ENCODE results near the gene LIN7B.

The LIN7B gene

DNA sequence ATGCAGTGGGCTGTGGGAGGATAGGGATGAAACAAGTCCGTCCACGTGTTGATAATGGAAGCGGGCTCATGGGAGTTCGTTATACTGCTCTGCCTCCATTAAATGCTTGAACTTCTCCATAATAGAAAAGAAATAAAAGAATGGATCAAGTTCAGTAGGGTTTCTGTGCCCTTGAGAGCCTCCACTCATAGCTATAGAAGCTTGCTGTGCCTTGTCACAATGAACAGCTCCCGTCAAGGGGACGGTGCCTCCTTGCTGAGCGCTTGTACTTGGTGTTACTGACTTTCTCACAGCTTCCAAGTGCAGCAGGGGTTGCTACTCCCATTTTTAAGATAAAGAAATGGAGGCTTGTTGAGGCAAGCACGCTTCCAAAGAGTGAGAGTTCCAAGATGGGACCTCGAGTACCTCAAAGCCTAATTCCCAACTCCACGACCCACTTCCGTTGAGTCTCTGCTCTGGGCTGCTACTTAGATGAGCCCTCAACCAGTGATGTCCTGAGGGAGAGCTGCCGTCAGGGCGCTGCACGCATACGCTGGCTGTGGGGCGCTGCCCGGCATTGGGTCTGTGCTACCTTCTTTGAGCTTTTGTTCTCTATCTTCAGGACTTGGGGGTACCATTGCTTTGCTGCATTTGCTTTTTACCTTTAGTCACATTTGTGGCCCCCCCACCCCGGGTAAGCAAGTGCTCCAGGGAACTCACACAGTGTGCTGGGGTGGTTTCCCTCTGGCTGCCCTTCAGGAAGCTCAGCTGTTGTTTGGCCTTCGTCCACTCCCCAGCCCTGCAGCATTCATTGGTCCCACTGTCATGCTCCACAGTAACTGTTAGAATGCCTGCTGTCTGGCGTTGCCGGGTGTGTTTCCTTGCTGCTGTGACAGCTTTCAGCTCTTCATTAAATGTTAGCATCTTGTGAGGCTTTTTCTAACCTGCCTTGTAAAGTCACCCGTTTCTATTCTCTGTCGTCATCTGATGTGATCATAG lies 19.4 kb upstream of the LIN7B start:
- no peak for DNase-seq (ENCODE audit: low spot score)
- FAIRE-seq: no peak

DNA sequence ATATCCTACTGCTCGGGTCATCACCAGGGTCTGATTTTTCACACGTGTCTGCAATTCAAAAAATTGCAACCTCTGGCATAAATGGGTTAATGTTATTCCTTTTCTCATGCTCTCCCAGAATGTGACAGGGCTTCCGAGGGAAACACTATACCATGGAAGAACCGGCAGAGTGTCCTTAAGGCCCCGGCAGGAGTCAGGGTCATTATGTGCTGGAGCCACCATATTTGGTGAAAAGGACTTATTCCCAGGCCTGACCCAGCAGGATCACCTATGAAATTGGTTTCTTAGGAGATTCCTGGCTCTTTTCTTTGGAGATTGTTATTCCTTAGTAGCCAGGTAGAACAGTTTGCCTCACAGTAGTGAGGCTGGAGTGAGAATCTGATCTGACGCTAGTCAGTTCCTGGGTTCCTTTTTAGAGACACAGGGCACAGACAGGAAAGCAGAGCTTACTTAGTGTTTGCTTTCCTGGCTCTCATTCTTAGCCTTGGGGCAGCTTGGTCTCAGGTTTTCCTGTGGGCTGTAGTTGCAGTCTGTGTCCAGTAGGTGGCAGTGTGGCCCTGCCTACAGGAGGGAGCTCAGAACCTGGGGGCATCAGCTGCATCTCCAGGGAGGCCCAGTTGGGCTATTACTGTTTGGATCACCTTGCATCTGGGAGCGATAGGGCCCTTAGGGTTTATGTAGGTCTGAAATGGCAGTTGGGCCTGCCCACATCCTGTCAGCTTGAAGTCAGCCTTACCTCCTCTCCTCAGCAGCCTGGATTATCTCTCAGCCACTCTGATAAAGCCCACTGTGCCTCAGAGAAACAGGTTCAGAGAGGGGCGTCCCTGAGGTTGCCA lies 16.5 kb upstream of the LIN7B start:
- FAIRE-seq: no peak

DNA sequence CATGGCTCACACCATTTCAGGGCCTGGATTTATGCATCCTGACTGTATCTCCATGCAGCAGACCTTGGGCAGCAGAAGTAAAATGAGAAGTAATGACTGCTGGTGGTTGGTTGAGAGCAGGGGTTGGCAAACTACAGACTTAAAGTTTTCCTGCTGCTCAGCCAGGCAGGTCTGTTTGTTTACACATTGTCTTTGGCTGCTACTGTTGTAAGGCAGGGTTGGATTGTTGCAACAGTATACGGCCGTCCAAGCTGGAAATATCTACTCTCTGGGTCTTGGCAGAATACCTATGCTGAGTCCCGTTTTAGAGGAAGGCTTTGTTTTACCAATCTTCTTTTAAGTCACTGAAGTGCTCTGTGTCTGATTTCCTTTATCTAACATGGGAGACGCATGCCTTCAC lies 15.4 kb upstream of the LIN7B start:
- FAIRE-seq: no peak
- DNase-seq (ENCODE audit: low spot score): no peak

More for the DNA sequence above, 16.5 kb upstream of the LIN7B start:
- peak; percentile 51 for DNase-seq (ENCODE audit: low spot score)

DNA sequence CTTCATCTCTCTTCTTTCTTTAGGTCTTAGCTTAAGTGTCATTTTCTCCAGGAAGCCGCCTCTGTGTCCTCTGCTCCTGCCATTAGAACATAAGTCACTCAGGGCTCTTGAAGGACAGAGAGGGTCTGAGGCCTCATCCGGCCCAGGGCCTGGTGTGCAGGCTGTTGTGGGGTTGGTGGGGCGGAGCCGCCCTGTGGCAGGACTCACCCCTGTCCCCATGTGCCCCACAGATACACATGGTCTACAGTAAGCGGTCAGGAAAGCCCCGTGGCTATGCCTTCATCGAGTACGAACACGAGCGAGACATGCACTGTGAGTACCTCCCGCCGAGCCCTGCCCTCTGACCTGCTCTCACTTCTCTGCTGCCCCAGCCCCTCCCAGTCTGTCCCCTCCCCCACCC lies 13.0 kb upstream of the LIN7B start:
- DNase-seq (ENCODE audit: low spot score) (no peak), FAIRE-seq (no peak)

DNA sequence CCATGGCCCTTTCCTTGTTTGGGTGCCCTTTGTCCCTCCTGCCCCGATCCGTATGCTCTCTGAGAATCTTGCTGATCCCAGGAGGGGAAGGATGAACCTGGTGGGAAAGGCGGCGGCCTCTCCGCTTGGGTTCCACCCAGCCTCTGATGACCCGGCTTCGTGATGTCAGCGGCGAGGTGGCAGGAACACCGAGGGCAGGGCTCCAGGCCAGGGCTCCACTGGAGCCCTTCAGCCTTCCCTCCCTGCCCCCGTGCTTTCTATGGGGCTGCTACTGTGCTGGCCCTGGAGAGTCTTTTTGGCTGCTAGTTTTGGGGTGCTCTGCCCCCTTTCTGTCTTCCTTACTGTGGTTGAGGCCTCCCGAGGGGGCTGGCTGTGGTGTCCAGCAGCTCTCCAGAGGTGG lies 11.9 kb upstream of the LIN7B start:
- FAIRE-seq (no peak), DNase-seq (ENCODE audit: low spot score) (no peak)

DNA sequence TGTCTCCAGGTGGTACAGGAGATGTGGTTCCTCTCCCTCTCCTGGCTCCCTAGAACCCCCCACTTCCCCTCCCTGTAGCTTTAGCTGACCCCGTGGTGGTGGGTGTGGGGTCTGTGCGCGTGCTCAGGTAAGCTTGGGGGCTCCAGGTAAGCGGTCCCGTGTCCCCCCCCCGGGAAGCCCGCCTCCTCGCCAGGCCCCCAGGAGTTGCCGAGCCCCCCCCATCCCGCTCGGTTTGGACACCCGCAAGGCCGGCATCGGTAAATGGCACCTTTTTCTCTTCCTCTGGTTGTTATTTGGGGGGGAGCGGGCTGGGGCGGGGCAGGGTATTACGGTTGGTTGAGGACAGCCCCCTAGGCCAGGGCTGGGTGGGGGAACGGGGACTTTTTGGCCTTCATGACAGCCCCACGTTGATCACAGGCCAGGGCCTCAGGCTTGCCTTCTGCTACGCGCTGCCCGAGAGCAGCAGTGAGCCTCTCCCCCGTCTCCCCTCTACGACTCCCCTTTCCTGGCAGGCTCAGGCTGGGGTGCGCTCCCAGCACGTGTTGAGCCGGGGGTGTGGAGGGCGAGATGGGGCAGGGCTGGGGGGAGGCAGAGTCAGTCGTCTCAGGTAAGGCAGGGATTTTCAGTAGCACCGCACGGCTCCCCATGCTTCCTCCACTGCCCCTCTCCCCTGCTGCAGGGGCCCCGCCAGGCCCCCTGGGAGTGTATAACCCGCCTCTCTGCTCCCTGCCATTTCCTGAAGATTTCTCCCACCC lies 10.7 kb upstream of the LIN7B start:
- DNase-seq (ENCODE audit: low spot score) (no peak), FAIRE-seq (no peak)

DNA sequence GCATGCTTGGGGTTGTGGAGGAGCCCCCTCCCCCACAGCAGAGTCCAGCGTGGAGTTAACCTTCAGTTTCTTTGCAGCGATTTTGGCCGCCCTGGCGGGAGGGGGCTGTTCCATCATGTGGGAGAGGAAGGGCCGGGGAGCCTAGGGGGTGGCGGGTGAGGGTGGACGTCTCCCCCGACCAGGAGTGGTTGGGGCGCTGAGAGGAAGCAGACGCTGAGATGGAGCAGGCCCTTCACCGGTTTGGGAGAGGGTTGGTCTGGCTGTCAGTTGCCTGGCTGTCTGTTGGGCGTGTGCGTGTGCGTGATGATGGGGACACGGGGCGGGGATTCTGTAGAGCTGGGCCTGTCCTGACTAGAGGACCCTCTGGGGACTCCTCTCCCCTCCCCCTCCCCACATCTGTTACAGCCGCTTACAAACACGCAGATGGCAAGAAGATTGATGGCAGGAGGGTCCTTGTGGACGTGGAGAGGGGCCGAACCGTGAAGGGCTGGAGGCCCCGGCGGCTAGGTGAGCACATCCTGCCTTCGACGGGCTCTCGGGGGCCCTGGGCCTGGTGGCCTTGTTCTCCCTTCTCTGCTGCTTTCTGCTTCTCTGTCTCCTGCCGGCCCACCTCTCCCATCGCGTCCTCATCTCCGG lies 9.8 kb upstream of the LIN7B start:
- DNase-seq (ENCODE audit: low spot score): no peak
- no peak for FAIRE-seq

DNA sequence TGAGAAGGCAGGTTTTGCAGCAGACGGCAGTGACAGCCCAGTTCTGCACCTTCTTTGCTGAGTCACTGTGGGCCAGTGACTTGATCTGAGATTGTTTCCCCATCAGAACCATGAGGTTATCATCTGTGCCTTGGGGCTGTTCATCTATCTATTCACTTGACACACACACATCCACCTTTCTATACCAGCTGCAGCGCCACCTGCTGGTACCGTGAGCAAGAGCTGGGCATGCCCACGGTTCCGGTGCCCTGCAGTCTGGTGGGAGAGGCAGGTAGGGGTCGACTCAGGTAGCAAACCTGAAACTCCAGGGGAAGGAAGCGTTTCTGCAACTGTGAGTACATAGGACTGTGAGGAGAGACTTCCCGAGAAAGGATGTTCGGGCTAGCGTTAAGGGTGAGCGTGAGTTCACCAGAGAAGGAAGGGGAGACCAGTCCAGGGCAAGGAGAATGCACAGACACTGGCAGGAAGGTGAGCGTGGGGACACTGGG lies 7.5 kb upstream of the LIN7B start:
- DNase-seq (ENCODE audit: low spot score) (peak; percentile 17), FAIRE-seq (no peak)

DNA sequence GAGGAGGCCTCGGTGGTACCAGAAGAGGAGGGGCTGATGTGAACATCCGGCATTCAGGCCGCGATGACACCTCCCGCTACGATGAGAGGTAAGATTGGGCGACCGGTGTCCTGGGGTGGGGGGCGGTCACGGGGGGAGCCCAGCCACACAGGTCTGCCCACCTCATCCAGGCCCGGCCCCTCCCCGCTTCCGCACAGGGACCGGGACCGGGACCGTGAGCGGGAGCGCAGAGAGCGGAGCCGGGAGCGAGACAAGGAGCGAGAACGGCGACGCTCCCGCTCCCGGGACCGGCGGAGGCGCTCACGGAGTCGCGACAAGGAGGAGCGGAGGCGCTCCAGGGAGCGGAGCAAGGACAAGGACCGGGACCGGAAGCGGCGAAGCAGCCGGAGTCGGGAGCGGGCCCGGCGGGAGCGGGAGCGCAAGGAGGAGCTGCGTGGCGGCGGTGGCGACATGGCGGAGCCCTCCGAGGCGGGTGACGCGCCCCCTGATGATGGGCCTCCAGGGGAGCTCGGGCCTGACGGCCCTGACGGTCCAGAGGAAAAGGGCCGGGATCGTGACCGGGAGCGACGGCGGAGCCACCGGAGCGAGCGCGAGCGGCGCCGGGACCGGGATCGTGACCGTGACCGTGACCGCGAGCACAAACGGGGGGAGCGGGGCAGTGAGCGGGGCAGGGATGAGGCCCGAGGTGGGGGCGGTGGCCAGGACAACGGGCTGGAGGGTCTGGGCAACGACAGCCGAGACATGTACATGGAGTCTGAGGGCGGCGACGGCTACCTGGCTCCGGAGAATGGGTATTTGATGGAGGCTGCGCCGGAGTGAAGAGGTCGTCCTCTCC lies 6.3 kb upstream of the LIN7B start:
- FAIRE-seq (no peak), DNase-seq (ENCODE audit: low spot score) (no peak)

DNA sequence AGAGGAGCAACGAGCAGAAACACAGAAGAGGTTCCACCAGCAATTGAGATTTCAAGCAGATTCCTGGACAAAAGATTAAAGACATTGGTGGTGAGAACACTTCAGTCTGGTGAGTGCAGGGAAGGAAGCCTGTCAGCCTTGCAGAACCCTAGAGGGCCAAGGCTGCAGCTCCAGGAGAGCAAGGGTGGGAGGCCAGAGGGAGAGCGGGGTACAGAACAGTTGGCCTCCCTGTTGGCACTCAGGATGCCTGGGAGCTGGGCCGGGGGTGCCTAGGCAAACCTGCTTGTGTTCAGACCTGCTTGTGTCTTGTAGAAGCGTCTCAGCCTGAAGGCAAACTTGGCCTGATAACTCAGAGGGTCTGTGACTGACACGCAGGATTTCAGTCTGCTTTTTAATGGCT lies 5.1 kb upstream of the LIN7B start:
- no peak for FAIRE-seq

DNA sequence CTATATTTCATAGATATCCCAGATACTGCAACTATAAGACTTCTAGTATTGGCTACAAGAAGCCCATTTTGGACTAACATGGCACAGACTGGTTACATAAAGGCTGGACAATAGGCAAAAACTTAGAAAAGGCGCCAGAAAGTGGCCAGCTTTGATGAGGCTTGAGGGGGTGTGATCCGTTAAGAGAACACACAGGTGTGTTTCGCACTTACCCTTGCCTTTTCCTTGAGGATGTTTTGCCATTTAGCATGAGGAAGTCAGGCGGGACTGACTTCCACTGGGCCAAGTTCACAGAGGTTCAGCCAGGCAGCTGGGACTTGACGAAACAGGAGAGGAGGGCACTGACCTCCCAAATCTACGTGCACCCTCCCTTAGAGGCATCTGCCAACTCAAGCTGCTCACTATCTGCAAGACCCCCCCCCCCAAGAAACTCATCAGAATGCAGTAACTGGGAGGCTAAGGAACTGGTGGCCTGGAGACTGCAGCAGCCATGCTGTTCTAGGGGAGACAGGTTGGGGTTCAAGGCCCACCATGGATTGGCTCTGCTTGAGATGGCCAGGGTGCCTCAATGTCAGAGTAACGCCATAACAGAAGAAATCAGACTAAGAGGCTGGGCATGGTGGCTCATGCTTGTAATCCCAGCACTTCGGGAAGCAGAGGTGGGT lies 4.5 kb upstream of the LIN7B start:
- FAIRE-seq (no peak), DNase-seq (ENCODE audit: low spot score) (no peak)

More for the DNA sequence above, 5.1 kb upstream of the LIN7B start:
- DNase-seq (ENCODE audit: low spot score): no peak

DNA sequence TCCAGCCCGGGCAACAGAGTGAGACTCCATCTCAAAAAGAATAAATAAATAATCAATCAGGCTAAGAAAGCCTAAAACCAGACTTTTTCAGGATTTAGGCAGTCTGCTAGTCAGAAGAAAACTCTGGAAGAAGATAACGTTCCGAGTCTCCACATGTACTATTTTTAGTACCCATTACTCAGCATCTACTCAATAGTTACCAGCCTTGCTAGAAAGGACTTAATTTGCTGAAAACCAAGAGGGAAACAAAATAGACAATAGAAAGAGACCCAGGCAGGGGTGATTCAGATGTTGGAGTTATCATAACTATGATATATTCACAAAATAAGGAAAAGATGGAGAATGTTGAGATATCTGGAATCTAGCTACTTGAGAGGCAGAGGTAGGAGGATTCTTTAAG lies 3.6 kb upstream of the LIN7B start:
- DNase-seq (ENCODE audit: low spot score) (no peak), FAIRE-seq (no peak)

DNA sequence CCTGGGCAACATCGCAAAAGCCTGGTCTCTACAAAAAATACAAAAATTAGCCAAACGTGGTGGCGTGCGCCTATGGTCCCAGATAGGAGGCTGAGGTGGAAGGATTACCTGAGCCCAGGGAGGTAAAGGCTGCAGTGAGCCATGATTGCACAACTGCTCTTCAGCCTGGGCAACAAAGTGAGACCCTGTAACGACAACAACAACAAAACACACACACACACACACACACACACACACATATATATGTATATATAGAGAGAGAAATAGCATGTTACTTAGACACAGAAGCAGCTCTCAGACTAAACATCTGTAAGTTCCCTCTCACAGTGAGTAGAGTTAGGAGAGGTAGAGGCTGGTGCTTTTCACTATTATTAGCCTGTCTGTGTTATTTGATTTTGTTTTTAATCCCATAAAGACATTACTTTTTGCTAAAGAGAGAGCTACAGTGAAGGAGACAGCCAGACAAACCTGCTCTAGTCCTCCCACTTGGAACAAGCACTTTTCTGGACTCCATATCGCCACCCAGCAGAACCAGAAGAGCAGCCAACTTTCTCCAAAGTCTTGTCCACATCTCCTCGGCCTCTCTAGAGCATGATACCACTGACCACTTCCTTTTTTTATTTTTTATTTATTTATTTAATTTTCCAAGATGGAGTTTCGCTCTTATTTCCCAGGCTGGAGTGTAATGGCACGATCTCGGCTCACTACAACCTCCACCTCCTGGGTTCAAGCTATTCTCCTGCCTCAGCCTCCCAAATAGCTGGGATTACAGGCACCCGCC lies 2.8 kb upstream of the LIN7B start:
- DNase-seq (ENCODE audit: low spot score) (no peak), FAIRE-seq (no peak)

DNA sequence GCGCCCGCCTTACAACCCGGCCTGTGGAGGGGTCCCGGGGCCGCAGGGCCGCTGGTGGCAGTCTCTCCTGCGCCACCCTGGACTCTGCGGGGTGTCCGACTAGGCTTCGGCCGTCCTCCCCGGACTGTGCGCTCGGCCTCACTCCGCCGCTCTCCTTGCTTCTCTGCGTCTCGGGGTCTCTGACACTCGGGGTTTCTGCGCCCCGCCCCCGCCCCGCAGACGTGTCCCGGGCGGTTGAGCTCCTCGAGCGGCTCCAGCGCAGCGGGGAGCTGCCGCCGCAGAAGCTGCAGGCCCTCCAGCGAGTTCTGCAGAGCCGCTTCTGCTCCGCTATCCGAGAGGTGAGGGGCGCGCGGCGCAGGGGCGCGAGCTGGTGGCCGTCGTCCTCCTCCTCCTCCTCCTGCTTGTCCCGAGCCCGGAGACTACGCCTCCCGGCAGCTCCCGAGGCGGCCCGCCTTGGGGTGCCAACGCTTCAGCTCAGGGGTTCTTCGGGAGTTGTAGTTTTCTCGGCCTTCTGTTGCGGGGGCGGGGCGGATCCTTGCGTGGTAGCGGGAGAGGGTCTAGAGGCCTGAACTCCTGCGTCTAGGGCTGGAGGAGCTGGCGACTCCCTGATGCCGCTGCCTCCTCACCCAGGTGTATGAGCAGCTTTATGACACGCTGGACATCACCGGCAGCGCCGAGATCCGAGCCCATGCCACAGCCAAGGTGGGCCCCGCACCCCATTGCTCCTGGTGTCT lies 627 bp downstream of the LIN7B start:
- FAIRE-seq (no peak), DNase-seq (ENCODE audit: low spot score) (no peak)

DNA sequence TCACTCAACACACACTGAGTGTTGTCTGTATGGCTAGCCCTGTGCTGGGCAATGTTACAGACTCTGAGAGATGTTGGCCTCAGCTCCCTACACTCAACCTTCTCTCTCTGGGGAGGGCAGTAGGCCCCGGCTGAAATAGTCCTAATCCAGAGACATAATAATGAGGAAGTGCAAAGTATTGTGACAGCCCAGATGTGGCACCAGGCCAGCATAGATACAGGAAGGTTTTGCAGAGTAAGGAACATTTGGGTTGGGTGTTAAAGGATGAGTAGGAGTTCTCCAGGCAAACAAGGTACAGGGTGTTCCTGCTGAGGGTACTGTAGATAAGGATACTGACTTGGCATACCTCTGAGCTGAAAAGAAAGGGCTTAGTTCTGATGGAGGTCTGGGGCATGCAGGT lies 2.4 kb downstream of the LIN7B start:
- FAIRE-seq: no peak
- DNase-seq (ENCODE audit: low spot score): no peak

DNA sequence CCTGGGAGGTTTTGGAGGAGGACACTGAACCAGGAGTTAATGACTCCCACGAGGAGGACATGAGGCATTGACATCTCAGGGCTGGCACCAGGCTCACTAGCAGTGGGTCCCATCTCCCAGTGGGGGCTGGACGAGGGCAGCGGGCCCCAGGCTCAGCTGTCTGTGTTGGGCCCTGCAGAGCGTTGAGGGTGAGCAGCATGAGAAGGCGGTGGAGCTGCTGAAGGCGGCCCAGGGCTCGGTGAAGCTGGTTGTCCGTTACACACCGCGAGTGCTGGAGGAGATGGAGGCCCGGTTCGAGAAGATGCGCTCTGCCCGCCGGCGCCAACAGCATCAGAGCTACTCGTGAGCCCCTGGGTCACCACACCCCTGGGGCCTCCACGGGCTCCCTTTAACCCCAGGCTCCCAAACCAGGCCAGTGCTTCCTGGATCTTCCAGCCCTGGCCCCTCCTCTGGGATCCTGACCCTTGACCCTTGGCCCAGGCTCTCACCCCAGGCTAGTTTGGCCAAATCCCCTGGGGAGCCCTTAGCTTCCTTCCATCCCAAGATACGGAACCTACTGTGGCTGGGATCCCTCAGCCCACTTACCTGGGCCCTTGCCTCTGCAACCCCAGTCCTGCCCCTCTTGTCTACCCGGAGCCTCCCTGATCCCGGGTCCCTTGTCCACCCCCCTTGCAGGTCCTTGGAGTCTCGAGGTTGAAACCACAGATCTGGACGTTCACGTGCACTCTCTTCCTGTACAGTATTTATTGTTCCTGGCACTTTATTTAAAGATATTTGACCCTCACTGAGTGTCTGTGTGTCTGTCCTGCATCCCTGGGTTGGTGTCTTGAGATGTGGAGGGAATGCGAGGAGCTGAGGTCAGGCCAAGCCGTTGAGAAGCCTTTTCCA lies 3.8 kb downstream of the LIN7B start:
- no peak for DNase-seq (ENCODE audit: low spot score)
- no peak for FAIRE-seq
